NCI-H2081 treated with DMSO at 0.1 percent for 48 hours (cell line): ENCODE results near the gene TVP23A.

Source experiments
- DNase-seq: peaks from one replicate; lab custom pipeline; 2025; lab: John Stamatoyannopoulos, UW

TVP23A gene

DNA sequence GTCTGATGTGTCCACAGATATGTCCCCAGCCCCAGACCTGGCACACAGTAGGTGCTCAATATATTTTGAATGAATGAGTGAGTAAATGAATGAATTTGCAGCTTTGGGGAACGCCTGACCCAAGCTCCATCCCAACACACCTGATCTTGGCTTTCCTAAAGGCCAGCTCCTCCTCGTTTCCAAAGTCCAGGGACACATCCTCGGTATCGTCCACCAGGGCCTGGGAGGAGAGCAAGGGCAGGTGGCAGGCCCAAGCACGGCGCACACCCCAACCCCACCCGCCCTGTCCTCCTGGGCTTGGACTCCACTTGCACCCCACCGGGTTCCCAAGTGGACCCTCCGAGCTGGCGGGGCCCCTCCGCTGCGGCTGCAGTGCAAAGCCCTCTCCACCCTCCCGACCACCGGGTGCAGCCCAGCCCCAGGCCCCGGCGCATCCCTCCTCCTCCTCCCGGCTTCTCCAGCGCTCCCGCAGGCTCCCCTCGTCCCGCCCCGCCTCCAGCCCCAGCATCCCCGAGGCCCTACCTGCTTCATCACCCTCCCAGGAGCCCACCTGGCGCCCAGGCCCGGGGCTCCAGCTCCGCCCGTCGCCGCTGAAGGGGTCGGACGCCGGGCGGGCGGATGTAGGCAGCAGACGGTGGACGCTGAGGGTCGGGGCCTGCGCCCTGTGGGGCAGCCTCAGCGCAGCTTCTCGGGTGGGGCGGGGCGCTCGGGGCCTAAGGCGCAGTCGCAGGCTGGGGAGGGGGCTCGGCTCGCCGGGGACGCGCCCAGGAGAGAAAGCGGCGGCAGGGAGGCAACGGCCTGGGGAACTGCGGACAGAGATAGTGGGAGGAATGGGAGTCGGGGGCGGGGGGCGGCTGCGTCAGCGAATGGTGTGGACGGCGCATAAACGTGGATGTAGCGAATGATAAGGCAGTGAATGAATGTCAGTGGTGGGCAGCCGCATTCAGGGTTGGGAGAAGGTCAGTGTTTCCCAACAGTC lies at the start of gene TVP23A:
Gene TVP23A (minus strand): TSS at position 832 of the 979 bp plus-strand sequence. CDS start 301 bp downstream, at position 531.
- no peak for DNase-seq

DNA sequence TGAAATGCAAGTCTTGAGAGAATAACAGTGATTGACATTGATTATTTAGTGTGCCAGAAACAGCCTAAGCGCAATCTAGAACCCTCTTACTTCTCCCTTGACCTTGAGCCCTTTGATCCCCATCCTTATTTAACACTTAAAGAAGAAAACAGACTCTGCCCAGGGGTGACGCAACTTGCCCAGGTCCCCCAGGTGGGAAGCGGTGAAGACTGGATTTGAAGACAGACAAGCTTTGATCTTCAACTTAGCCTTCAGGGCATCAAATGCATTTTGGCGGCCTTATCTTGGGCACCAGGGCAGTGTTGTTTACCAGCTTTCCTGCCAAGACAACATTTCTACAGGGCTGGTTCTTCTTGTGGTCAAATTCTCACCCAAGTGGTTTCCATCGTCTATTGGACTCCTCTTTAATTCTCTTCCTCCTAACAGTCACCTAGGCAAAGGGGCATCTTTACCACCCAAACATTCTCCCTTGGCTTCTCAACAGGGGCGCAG lies 49.6 kb upstream of the TVP23A start:
- no peak for DNase-seq

GRCh38 chr16:10867199-10867598 lies 48.6 kb upstream of the TVP23A start:
- DNase-seq = no peak

DNA sequence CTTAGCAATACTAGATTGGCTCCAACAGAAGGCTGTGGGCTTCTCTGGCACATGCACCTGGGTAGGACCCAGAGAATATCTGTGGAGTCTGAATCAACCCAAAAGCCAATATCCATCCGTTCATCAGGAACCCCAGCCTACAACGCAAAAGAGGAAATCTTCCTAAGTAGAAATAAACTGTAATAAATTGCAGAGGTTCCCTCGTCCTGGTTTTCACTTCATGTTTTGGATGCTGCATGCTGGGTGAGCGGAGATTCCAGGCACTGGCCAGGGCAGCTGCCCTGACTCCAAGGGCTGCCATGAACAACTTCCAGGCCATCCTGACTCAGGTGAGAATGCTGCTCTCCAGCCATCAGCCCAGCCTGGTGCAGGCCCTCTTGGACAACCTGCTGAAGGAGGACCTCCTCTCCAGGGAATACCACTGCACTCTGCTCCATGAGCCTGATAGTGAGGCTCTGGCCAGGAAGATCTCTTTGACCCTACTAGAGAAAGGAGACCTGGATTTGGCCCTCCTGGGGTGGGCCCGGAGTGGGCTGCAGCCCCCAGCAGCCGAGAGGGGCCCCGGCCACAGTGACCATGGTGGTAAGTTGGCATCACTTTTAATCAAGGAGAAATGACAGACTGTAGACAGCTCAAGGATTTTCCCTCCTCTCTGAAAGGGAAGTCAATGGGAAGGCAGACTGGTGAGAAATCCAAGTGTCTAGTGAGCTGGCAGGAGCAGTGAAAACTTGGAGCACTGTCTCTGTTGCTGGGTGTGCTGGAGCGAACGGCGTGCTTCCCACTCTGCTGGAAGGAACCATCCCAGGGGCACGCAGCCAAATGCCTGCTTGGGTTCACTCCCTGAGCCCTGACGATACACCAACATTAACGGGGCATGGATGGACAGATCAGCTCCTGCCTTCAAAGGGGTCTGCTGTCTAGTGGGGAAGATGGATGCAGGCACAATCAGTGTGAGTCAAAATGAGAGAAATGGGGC lies 47.7 kb upstream of the TVP23A start:
- DNase-seq = no peak

DNA sequence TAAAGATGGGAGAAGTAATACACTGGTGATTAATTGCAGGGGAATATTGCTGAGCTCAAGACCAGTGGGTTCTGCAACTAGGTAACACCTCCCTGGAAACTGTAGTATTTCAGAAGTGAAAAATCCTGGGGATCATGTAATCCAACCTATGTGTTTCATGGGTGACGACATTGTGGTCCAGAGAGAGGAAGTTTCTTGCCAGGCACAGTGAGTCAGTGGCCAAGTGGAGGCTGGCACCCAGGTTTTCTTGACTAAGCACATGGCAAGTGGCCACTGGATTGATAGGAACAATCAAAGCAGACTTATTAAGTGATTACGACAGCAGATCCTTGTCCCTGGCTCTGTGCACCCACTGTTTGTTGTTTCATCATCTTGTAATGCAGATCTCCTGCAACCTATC lies 43.8 kb upstream of the TVP23A start:
- no peak for DNase-seq

- DNase-seq = no peak
Observed at GRCh38 chr16:10859658-10860057, 41.1 kb upstream of the TVP23A start.

DNA sequence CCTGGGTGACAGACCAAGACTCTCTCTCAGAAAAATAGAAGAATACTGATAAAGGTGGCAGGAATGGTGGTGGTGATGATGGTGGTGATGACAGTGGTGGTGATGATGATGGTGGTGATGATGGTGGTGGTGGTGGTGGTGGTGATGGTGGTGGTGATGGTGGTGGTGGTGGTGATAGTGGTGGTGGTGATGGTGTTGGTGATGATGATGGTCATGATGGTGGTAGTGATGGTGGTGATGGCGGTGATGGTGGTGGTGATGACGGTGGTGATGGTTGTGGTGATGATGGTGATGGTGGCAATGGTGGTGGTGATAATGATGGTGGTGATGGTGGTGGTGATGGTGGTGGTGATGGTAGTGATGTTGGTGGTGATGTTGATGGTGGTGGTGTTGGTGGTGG lies 40.4 kb upstream of the TVP23A start:
- no peak for DNase-seq

- no peak for DNase-seq
Observed at GRCh38 chr16:10858203-10858602, 39.6 kb upstream of the TVP23A start.

DNA sequence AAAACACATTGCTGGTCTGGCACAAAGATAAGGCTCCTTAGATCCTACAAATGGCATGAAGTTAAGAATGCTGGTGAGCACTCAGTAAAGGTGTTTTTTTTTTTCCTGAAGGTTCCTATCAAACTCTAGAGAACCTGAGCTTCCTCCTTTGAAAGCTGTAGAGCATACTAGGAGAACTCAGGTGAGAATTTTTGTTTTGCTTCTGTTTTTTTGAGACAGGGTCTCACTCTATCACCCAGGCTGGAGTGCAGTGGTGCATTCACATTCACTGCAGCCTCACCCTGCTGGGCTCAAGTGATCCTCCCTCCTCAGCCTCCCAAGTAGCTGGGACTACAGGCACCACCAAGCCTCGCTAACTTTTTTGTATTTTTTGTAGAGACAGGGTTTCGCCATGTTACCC lies 37.4 kb upstream of the TVP23A start:
- no peak for DNase-seq

GRCh38 chr16:10852948-10853347 lies 34.4 kb upstream of the TVP23A start:
- no peak for DNase-seq

- no peak for DNase-seq
Observed at GRCh38 chr16:10852286-10852685, 33.7 kb upstream of the TVP23A start.

DNA sequence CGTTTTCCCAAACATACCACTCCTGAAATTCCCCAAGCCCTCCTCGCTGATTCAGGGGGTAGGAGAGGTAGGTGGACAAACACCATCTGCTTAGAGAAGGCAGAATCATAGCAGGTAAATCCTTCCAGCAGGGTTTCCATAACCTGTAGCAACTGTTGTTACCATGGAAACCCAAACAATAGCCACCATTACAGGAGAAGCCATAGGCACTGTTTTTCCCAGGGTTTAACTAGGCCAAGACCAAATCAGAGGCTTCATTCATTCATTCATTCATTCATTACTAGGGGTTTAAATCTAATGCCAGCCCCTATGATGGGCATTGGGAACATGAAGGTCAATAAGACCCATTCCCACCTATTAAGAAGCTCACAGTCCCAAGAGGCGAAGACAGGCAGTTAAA lies 32.9 kb upstream of the TVP23A start:
- DNase-seq = no peak

DNA sequence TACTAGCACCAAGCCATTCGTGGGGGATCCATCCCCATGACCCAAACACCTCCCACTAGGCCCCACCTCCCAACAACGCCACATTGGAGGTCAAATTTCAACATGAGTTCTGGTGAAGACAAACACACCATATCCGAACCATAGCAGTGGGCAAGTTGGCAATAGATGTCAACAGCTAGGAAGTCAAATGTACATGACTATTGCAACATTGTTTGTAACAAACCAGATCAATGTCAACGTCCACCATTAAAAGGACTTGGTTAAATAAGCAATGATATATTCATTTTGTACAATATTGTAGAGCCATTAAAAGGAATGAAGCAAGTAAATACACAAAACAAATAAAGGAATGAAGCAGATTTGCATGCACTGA lies 31.9 kb upstream of the TVP23A start:
- DNase-seq = no peak

DNA sequence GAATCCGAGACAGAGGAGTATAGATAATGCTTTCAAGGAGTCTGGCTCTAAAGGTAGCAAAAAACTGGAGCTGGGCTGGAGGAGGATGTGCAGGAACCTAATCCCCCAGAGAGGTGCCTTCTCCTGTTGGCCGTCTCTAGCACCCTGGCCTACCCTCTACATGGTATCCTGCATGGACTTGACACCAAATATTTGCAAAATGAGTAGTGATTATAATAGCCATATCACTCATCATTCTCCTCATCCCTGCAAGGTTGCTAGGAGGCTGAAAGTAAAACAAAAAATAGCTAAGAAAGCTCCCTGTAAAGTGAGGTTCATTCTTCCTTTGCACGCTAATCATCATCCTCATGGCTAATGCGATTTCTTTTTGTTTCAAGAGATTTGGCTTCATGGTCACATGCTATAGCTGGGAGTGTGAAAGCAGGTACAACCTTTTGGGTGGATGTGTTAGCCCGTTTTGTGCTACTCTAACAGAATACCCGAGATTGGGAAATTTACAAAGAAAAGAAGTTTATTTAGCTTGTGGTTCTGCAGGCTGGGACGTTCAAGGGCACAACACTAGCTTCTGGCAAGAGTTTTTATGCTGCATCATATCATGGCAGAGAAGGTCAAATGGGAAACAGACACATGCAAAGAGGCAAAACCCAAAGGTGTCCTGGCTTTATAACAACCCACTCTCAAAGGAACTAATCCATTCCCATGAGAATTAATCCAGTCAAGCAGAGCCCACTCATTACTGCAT lies 31.3 kb upstream of the TVP23A start:
- DNase-seq = no peak

DNA sequence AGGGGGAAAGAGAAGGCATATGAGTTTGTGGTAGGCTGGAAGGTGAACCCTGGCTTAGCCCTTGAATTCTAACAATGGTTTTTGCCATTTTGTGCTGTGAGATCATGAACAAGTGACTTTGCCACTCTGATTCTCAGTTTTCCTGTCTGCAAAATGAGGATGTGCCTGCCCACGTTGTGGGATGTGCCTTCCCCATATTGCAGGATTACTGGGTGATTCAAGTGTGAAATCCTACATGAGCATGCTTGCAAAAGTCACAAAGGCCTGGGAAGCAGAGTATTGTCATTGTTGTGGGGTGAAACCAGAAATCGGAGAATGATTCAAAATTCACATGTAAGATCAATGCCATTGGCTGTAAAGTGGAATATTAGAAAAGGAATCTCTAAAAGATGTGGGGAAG lies 28.6 kb upstream of the TVP23A start:
- no peak for DNase-seq

GRCh38 chr16:10846213-10846998 lies 27.8 kb upstream of the TVP23A start:
- no peak for DNase-seq

GRCh38 chr16:10840703-10841102 lies 22.1 kb upstream of the TVP23A start:
- DNase-seq = no peak

DNA sequence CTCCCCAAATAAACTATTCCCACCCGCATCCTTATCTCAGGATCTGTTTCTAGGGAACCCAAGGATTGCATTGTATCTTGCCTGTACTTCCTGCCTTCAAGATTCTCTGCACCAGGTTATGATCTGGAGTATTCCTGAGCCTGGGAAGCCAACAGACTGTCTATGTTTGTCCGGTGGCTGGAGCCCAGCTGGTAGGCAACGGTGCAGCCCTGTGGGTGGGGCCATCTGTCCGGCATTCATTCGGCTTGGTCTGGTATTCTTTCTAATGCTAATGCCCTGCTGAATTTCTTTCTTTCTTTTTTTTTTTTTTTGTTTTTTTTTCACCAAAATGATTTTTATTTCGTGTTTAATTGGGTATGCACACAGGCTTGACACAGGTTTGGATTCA lies 20.7 kb upstream of the TVP23A start:
- no peak for DNase-seq

GRCh38 chr16:10838621-10839278 lies 20.2 kb upstream of the TVP23A start:
- no peak for DNase-seq

- no peak for DNase-seq
Observed at GRCh38 chr16:10836174-10836853, 17.7 kb upstream of the TVP23A start.
